Measurements from ENCODE around the gene RBMS3. TPM values are rescaled to one million over a fixed set of nuclear protein-coding genes. Genes with fewer than 3 reads are reported as not detected.

RBMS3 gene
- total RNA-seq, 2 experiments from 2014 or later = 1.0 TPM; not detected in 1

DNA sequence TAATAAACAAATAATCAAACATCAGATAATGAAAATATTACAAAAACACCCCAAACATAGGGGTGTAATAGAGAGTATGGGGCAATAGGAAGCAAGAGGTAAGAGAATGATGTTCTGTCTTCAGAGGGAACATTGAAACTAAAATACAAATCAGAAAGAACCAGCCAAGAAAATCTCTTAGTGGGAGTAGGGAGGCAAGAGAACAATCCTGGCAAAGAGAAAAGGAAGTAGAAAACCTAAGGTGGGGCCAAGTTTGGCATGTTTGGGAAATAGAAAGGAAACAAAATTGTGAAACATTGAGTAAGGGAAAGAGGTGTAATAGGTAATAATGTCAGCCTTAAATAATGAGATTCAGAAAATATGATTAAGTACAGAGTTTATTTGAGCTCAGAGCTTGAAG is 467.1 kb downstream of the RBMS3 start:
- Histone ChIP-seq H3K36me3 (ENCODE audit: insufficient read depth, low read length) (no peaks in the 10 kb centered on the region), H4K20me1 (ENCODE audit: insufficient read depth, low read length) (no peaks in the 10 kb centered on the region), H3K4me1 (ENCODE audit: insufficient read depth, low read length, poor library complexity, severe bottlenecking) (no peaks in the 10 kb centered on the region), H3K4me3 (ENCODE audit: low read depth, low read length, poor library complexity, severe bottlenecking) (no peak overlapping the region), H3K4me2 (ENCODE audit: low read length) (no peak overlapping the region), H3K79me2 (ENCODE audit: insufficient read depth, low read depth, low read length) (no peaks in the 10 kb centered on the region), H3K27ac (ENCODE audit: low read depth, low read length, poor library complexity, severe bottlenecking) (no peak overlapping the region), H2AFZ (ENCODE audit: low read length) (no peak overlapping the region), H3K9me2 (ENCODE audit: insufficient read depth, low read length) (no peaks in the 10 kb centered on the region), H3K9me3 (ENCODE audit: low read length) (no peaks in the 10 kb centered on the region)
- BruUV-seq (replicated peaks) = no TSS peak
- TF ChIP-seq, protein P1, sequence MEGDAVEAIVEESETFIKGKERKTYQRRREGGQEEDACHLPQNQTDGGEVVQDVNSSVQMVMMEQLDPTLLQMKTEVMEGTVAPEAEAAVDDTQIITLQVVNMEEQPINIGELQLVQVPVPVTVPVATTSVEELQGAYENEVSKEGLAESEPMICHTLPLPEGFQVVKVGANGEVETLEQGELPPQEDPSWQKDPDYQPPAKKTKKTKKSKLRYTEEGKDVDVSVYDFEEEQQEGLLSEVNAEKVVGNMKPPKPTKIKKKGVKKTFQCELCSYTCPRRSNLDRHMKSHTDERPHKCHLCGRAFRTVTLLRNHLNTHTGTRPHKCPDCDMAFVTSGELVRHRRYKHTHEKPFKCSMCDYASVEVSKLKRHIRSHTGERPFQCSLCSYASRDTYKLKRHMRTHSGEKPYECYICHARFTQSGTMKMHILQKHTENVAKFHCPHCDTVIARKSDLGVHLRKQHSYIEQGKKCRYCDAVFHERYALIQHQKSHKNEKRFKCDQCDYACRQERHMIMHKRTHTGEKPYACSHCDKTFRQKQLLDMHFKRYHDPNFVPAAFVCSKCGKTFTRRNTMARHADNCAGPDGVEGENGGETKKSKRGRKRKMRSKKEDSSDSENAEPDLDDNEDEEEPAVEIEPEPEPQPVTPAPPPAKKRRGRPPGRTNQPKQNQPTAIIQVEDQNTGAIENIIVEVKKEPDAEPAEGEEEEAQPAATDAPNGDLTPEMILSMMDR (conservative IDR thresholded peaks at IDR 0.05; ENCODE audit: low read length) = no peak
- no peak for DNase-seq (ENCODE audit: low spot score)
- ChIA-PET POLR2A (interaction anchor here (0.7 kb wide), 1 partner anchor 60 kb away, joined by 3 read pairs; no protein-coding TSS in a partner anchor), CTCF (ENCODE audit: unreplicated experiment) (no interaction called here)
- intact Hi-C loops (cut with micrococcal nuclease; ENCODE audit: unreplicated experiment) = no loop called here

- no peaks in the 10 kb centered on the region for H3K79me2 ChIP-seq (ENCODE audit: insufficient read depth, low read depth, low read length)
- H3K4me2 ChIP-seq (ENCODE audit: low read length) = no peak overlapping the region
- no peak for TF ChIP-seq EZH2phosphoT487 (IDR thresholded peaks at IDR 0.05; ENCODE audit: borderline replicate concordance, low read depth, low read length)
- TF ChIP-seq, protein P1 (conservative IDR thresholded peaks at IDR 0.05; ENCODE audit: low read length) = no peak
- DNase-seq (ENCODE audit: low spot score) = no peak
- no peaks in the 10 kb centered on the region for H3K9me2 ChIP-seq (ENCODE audit: insufficient read depth, low read length)
- BruUV-seq (replicated peaks) = no TSS peak
- POLR2A ChIA-PET = no interaction called here
- H3K27ac ChIP-seq (ENCODE audit: low read depth, low read length, poor library complexity, severe bottlenecking) = no peak overlapping the region
- no peak overlapping the region for H2AFZ ChIP-seq (ENCODE audit: low read length)
- CTCF ChIA-PET (ENCODE audit: unreplicated experiment) = no interaction called here
- intact Hi-C loops (cut with micrococcal nuclease; ENCODE audit: unreplicated experiment) = no loop called here
- H3K4me3 ChIP-seq (ENCODE audit: low read depth, low read length, poor library complexity, severe bottlenecking) = no peak overlapping the region
- no peaks in the 10 kb centered on the region for H3K9me3 ChIP-seq (ENCODE audit: low read length)
- H3K36me3 ChIP-seq (ENCODE audit: insufficient read depth, low read length) = no peaks in the 10 kb centered on the region
- H3K4me1 ChIP-seq (ENCODE audit: insufficient read depth, low read length, poor library complexity, severe bottlenecking) = no peaks in the 10 kb centered on the region
- H4K20me1 ChIP-seq (ENCODE audit: insufficient read depth, low read length) = no peaks in the 10 kb centered on the region
Observed at GRCh38 chr3:29751647-29752314, 470.9 kb downstream of the RBMS3 start.

DNA sequence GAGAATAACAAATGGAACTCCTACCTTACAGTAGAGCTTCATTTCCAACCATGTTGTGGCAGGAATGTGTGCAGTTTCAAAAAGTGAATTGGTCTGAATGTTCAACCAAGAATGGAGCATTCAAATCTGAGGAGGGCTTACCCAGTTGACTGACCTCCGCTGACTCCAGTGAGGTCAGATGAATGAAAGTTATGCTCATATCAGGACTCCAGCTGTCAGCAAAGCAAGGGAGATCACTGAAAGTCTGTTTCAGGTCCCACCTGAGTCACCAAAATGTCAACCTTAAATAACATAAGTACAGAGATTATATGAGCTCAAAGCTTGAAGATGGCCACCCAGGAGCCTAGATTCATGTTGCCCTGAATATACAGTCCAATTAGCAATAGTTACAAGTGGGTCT is 473.5 kb downstream of the RBMS3 start:
- H3K4me2 ChIP-seq (ENCODE audit: low read length) = no peak overlapping the region
- DNase-seq (ENCODE audit: low spot score) = no peak
- no TSS peak for BruUV-seq (replicated peaks)
- no peak overlapping the region for H2AFZ ChIP-seq (ENCODE audit: low read length)
- no peaks in the 10 kb centered on the region for H3K36me3 ChIP-seq (ENCODE audit: insufficient read depth, low read length)
- no peaks in the 10 kb centered on the region for H3K79me2 ChIP-seq (ENCODE audit: insufficient read depth, low read depth, low read length)
- no peaks in the 10 kb centered on the region for H3K9me3 ChIP-seq (ENCODE audit: low read length)
- CTCF ChIA-PET (ENCODE audit: unreplicated experiment) = no interaction called here
- no peak for TF ChIP-seq EZH2phosphoT487 (IDR thresholded peaks at IDR 0.05; ENCODE audit: borderline replicate concordance, low read depth, low read length)
- TF ChIP-seq, protein P1 (conservative IDR thresholded peaks at IDR 0.05; ENCODE audit: low read length) = no peak
- no peaks in the 10 kb centered on the region for H4K20me1 ChIP-seq (ENCODE audit: insufficient read depth, low read length)
- POLR2A ChIA-PET = no interaction called here
- H3K9me2 ChIP-seq (ENCODE audit: insufficient read depth, low read length) = no peaks in the 10 kb centered on the region
- H3K27ac ChIP-seq (ENCODE audit: low read depth, low read length, poor library complexity, severe bottlenecking) = no peak overlapping the region
- no peaks in the 10 kb centered on the region for H3K4me1 ChIP-seq (ENCODE audit: insufficient read depth, low read length, poor library complexity, severe bottlenecking)
- no peak overlapping the region for H3K4me3 ChIP-seq (ENCODE audit: low read depth, low read length, poor library complexity, severe bottlenecking)
- intact Hi-C loops (cut with micrococcal nuclease; ENCODE audit: unreplicated experiment) = no loop called here

All from OCI-LY7 (cell line).